Erythroblast (primary cell): Measurements from ENCODE around the gene ANAPC2.

Experiments used
- GATA1 ChIP-seq: IDR thresholded peaks from 2 replicates; pipeline ENCODE4 v1.6.1; 2011; ENCODE audit warnings: low read depth, mild to moderate bottlenecking, control low read depth, low read length, moderate library complexity
- POLR2A ChIP-seq: IDR thresholded peaks from 2 replicates; pipeline ENCODE4 v1.6.1; 2011; ENCODE audit warnings: mild to moderate bottlenecking, low read length

DNA sequence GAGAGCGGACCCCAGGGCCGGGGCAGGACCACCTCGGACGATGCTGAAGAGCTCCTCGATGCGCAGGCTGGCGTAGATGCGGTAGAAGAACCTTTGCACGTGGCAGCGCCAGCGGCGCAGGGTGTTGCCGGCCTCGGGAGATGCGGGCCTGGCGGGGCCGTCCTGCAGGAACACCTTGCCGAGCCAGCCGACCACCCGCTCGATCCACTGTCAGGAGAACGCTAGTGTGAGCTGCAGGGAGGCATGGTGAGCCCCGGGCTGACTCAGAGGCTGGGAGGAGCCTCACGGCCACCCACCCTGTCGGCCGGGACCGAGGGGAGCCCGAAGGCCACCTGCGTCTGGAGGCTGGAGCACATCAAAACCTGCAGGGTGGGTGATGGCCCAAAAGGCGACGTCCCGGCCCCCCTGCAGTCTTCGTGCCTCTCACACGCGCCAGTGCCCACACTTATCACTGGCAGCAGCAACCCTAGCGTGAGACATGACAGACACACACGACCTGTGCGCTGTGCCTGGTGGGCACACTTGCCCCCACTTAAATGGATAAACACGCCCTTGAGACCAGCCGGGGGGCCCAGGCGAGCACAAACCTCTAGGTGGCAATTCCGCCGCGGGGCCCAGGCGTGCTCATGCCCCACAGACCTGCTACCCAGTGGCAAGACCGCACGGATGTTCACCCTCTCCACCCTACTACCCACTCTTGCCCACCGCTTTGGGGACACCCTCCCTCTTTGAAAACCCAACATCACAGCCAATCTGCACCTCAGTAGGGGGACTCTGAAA, 3.3 kb downstream of the ANAPC2 start:
- TF ChIP-seq POLR2A (no peak), GATA1 (no peak)
